GM23338 (cell line): ENCODE data around the gene PTPRJ. TPM values are rescaled to one million over a fixed set of nuclear protein-coding genes. Genes with fewer than 3 reads are reported as not detected.

Source experiments
- ATAC-seq: fragments of 200-7000 bp; cut with Tn5 transposase; 3 replicates; pipeline ENCODE4 v1.9.1; 2020
- DNase-seq: peaks from one replicate; pipeline ENCODE4 v3.0.0-alpha.2; 2015; ENCODE audit warnings: low spot score
- H2AFZ ChIP-seq: fragments of 200-600 bp; sonication (generic); 2 replicates; pipeline ENCODE4 v1.8.0; 2016; ENCODE audit warnings: antibody characterized with exemption, mild to moderate bottlenecking, moderate library complexity
- H3F3A ChIP-seq: fragments of 200-600 bp; sonication (generic); replicated peaks from 2 replicates; pipeline ENCODE4 v1.8.0; 2017; ENCODE audit warnings: antibody characterized with exemption, mixed run types, low read depth
- H3K27ac ChIP-seq: fragments of 200-600 bp; sonication (generic); 2 replicates; pipeline ENCODE4 v1.6.1; 2016; ENCODE audit warnings: low read depth
- H3K27me3 ChIP-seq: fragments of 200-600 bp; sonication (generic); 2 replicates; pipeline ENCODE4 v1.8.0; 2016; ENCODE audit warnings: mild to moderate bottlenecking, mixed run types, moderate library complexity; ENCODE audit not compliant: insufficient read depth
- H3K36me3 ChIP-seq: fragments of 200-600 bp; sonication (generic); 2 replicates; pipeline ENCODE4 v1.8.0; 2016; ENCODE audit warnings: mild to moderate bottlenecking; ENCODE audit not compliant: insufficient read depth
- H3K4me1 ChIP-seq: fragments of 200-600 bp; sonication (generic); 2 replicates; pipeline ENCODE4 v1.8.0; 2016; ENCODE audit warnings: mild to moderate bottlenecking, moderate library complexity; ENCODE audit not compliant: insufficient read depth
- H3K4me2 ChIP-seq: fragments of 200-600 bp; sonication (generic); 2 replicates; pipeline ENCODE4 v1.7.1; 2017; ENCODE audit warnings: mixed run types
- H3K4me3 ChIP-seq: fragments of 200-600 bp; sonication (generic); 2 replicates; pipeline ENCODE4 v1.6.1; 2016; ENCODE audit warnings: mixed run types
- H3K79me2 ChIP-seq: fragments of 200-600 bp; sonication (generic); replicated peaks from 2 replicates; pipeline ENCODE4 v1.8.0; 2017; ENCODE audit warnings: mild to moderate bottlenecking; ENCODE audit not compliant: insufficient read depth
- H3K9me2 ChIP-seq: fragments of 200-600 bp; sonication (generic); 2 replicates; pipeline ENCODE4 v1.8.0; 2017; ENCODE audit not compliant: insufficient read depth
- H4K20me1 ChIP-seq: fragments of 200-600 bp; sonication (generic); replicated peaks from 2 replicates; pipeline ENCODE4 v1.8.0; 2017; ENCODE audit warnings: mild to moderate bottlenecking; ENCODE audit not compliant: insufficient read depth
- H3K27ac Mint-ChIP-seq: 2 replicates; pipeline ENCODE4 v1.8.0; 2020; ENCODE audit warnings: inconsistent platforms, mild to moderate bottlenecking, moderate library complexity, mixed read lengths
- H3K27me3 Mint-ChIP-seq: 3 replicates; pipeline ENCODE4 v1.8.0; 2022; ENCODE audit warnings: low read depth, mild to moderate bottlenecking, moderate library complexity, mixed read lengths, inconsistent platforms; ENCODE audit not compliant: insufficient read depth, poor library complexity
- H3K36me3 Mint-ChIP-seq: 3 replicates; pipeline ENCODE4 v1.8.0; 2021; ENCODE audit warnings: low read depth, mild to moderate bottlenecking, inconsistent platforms, moderate library complexity, mixed read lengths
- H3K4me1 Mint-ChIP-seq: 3 replicates; pipeline ENCODE4 v1.8.0; 2020; ENCODE audit warnings: mild to moderate bottlenecking, inconsistent platforms, mixed read lengths
- H3K4me3 Mint-ChIP-seq: 3 replicates; pipeline ENCODE4 v1.8.0; 2021; ENCODE audit warnings: moderate library complexity, mild to moderate bottlenecking, inconsistent platforms, mixed read lengths
- H3K9me3 Mint-ChIP-seq: 3 replicates; pipeline ENCODE4 v1.8.0; 2020; ENCODE audit warnings: moderate library complexity, mild to moderate bottlenecking, inconsistent platforms, mixed read lengths
- CREB1 ChIP-seq: fragments of 250-450 bp; sonication (Bioruptor Pico); IDR thresholded peaks from 2 replicates; pipeline ENCODE4 v1.5.0; 2020; ENCODE audit warnings: low read depth, mild to moderate bottlenecking, moderate library complexity
- ETS1 ChIP-seq: IDR thresholded peaks from 2 replicates; pipeline ENCODE4 v1.6.1; 2016; ENCODE audit warnings: antibody characterized with exemption
- EZH2 ChIP-seq: fragments of 200-600 bp; sonication (generic); IDR thresholded peaks from one replicate; pipeline ENCODE4 v1.8.0; 2017; ENCODE audit warnings: antibody characterized with exemption, mild to moderate bottlenecking, low read depth; ENCODE audit not compliant: unreplicated experiment
- EZH2phosphoT487 ChIP-seq: fragments of 200-600 bp; sonication (generic); IDR thresholded peaks from one replicate; pipeline ENCODE4 v1.8.1; 2018; ENCODE audit warnings: antibody characterized with exemption; ENCODE audit not compliant: unreplicated experiment
- NANOG ChIP-seq: IDR thresholded peaks from 2 replicates; pipeline ENCODE4 v1.6.1; 2016; ENCODE audit warnings: antibody characterized with exemption, borderline replicate concordance
- REST ChIP-seq: IDR thresholded peaks from one replicate; pipeline ENCODE4 v1.6.1; 2018; ENCODE audit warnings: antibody characterized with exemption; ENCODE audit not compliant: unreplicated experiment
- ZNF114 ChIP-seq: fragments of 250-450 bp; sonication (Bioruptor Pico); IDR thresholded peaks from 2 replicates; pipeline ENCODE4 v1.5.0; 2020; ENCODE audit warnings: mild to moderate bottlenecking, moderate library complexity
- ZNF331 ChIP-seq: fragments of 250-450 bp; sonication (Bioruptor Pico); IDR thresholded peaks from 2 replicates; pipeline ENCODE4 v1.5.0; 2020; ENCODE audit warnings: low read depth, mild to moderate bottlenecking, moderate library complexity
- ZNF462 ChIP-seq: fragments of 250-450 bp; sonication (Bioruptor Pico); IDR thresholded peaks from 2 replicates; pipeline ENCODE4 v1.5.0; 2020; ENCODE audit warnings: mild to moderate bottlenecking, moderate library complexity
- polyA plus RNA-seq: library from polyadenylated mRNA; unstranded; fragments of >200 nt; fragmentation: Nextera tagmentation; extraction: Ambion mirVana; gene quantifications from 2 replicates; pipeline ENCODE4 v1.2.1, GENCODE V29; 2016
- total RNA-seq: library from RNA; depleted of rRNA; stranded (reverse); fragments of >200 nt; shearing (Covaris generic); gene quantifications from 2 replicates; pipeline ENCODE4 v1.2.3, GENCODE V29; 2014

Gene PTPRJ
- total and polyA plus RNA-seq, 2 experiments from 2014 or later = 4.2 to 16.0 TPM

GRCh38 chr11:48122656-48123055 lies 142.3 kb downstream of the PTPRJ start (continued):
- TF ChIP-seq ETS1 = no peak
- no peak for TF ChIP-seq ZNF462
- no peak for TF ChIP-seq NANOG
- TF ChIP-seq EZH2phosphoT487 = no peak
- no peak for TF ChIP-seq CREB1
- TF ChIP-seq ZNF331 (CRISPR knock-in tag) = no peak

GRCh38 chr11:48123254-48123875 lies 143.0 kb downstream of the PTPRJ start:
- H3F3A ChIP-seq = no peaks in the 10 kb centered on the region
- 0 out of 2 replicates have a peak, but pooled peaks cover 5% of the 10 kb centered on the region for H3K4me1 ChIP-seq
- peaks cover 11% of the 10 kb centered on the region; the same call in 2 of the 3 replicates for H3K4me1 Mint-ChIP-seq
- no peaks in the 10 kb centered on the region for H4K20me1 ChIP-seq
- H3K36me3 Mint-ChIP-seq = peaks cover 22% of the 10 kb centered on the region
- H2AFZ ChIP-seq = no peak overlapping the region
- no peaks in the 10 kb centered on the region for H3K9me2 ChIP-seq
- no peak overlapping the region for H3K4me3 ChIP-seq
- H3K27ac Mint-ChIP-seq = no peak overlapping the region
- H3K9me3 Mint-ChIP-seq = no peaks in the 10 kb centered on the region
- no peaks in the 10 kb centered on the region for H3K27me3 ChIP-seq
- H3K4me2 ChIP-seq = no peak overlapping the region
- DNase-seq (no peak), ATAC-seq (no peak)
- H3K79me2 ChIP-seq = no peaks in the 10 kb centered on the region
- H3K36me3 ChIP-seq = no peaks in the 10 kb centered on the region
- H3K4me3 Mint-ChIP-seq = no peak overlapping the region
- H3K27me3 Mint-ChIP-seq = peaks cover 2% of the 10 kb centered on the region
- H3K27ac ChIP-seq = no peak overlapping the region
- no peak for TF ChIP-seq ETS1
- TF ChIP-seq REST = no peak
- no peak for TF ChIP-seq EZH2
- TF ChIP-seq ZNF114 (CRISPR knock-in tag) = no peak
